MM.1S (cell line): ENCODE measurements around the gene TBRG1.

ENCODE experiments used
- DNase-seq: peaks from one replicate; pipeline ENCODE4 v3.0.0-alpha.2; 2015
- H2AFZ ChIP-seq: fragments of 300-600 bp; sonication (generic); 2 replicates; pipeline ENCODE4 v1.6.0; 2016; ENCODE audit warnings: antibody characterized with exemption, low read length
- H3F3A ChIP-seq: fragments of 300-600 bp; sonication (generic); 2 replicates; pipeline ENCODE4 v1.6.1; 2016; ENCODE audit warnings: mild to moderate bottlenecking, antibody characterized with exemption, low read length, moderate library complexity, mixed read lengths; ENCODE audit not compliant: insufficient read depth
- H3K27ac ChIP-seq: fragments of 300-600 bp; sonication (generic); 2 replicates; pipeline ENCODE4 v1.5.1; 2016; ENCODE audit warnings: mild to moderate bottlenecking, low read length
- H3K27me3 ChIP-seq: fragments of 300-600 bp; sonication (generic); replicated peaks from 2 replicates; pipeline ENCODE4 v1.6.0; 2016; ENCODE audit warnings: low read length; ENCODE audit not compliant: insufficient read depth
- H3K36me3 ChIP-seq: fragments of 300-600 bp; sonication (generic); replicated peaks from 2 replicates; pipeline ENCODE4 v1.6.1; 2016; ENCODE audit warnings: mild to moderate bottlenecking, low read length, mixed read lengths; ENCODE audit not compliant: insufficient read depth
- H3K4me1 ChIP-seq: fragments of 300-600 bp; sonication (generic); 2 replicates; pipeline ENCODE4 v1.6.1; 2016; ENCODE audit warnings: low read length, mixed read lengths
- H3K4me2 ChIP-seq: fragments of 300-600 bp; sonication (generic); 2 replicates; pipeline ENCODE4 v1.6.0; 2016; ENCODE audit warnings: low read depth, low read length
- H3K4me3 ChIP-seq: fragments of 300-600 bp; sonication (generic); 2 replicates; pipeline ENCODE4 v1.5.1; 2016; ENCODE audit warnings: low read length, mixed read lengths
- H3K79me2 ChIP-seq: fragments of 300-600 bp; sonication (generic); 2 replicates; pipeline ENCODE4 v1.6.1; 2016; ENCODE audit warnings: mixed run types, low read length, mixed read lengths
- H3K9ac ChIP-seq: fragments of 300-600 bp; sonication (generic); 2 replicates; pipeline ENCODE4 v1.6.1; 2016; ENCODE audit warnings: low read length, mixed read lengths
- H3K9me2 ChIP-seq: fragments of 300-600 bp; sonication (generic); replicated peaks from 2 replicates; pipeline ENCODE4 v1.6.1; 2016; ENCODE audit warnings: mild to moderate bottlenecking, low read length, mixed read lengths; ENCODE audit not compliant: insufficient read depth
- H3K9me3 ChIP-seq: fragments of 300-600 bp; sonication (generic); replicated peaks from 2 replicates; pipeline ENCODE4 v1.6.1; 2016; ENCODE audit warnings: mild to moderate bottlenecking, low read length, mixed read lengths; ENCODE audit not compliant: insufficient read depth
- H4K20me1 ChIP-seq: fragments of 300-600 bp; sonication (generic); 2 replicates; pipeline ENCODE4 v1.6.1; 2016; ENCODE audit warnings: mild to moderate bottlenecking, low read length, moderate library complexity, mixed read lengths; ENCODE audit not compliant: insufficient read depth
- CTCF ChIP-seq: fragments of 300-600 bp; sonication (generic); IDR thresholded peaks from 2 replicates; pipeline ENCODE4 v1.5.1; 2016; ENCODE audit warnings: antibody characterized with exemption, low read length, mixed read lengths
- EZH2 ChIP-seq: fragments of 300-600 bp; sonication (generic); optimal IDR thresholded peaks from 2 replicates; pipeline ENCODE3; 2017; ENCODE audit warnings: low read depth, mild to moderate bottlenecking, antibody characterized with exemption, low read length, mixed read lengths
- EZH2phosphoT487 ChIP-seq: fragments of 300-600 bp; sonication (generic); IDR thresholded peaks from 2 replicates; pipeline ENCODE4 v1.6.1; 2018; ENCODE audit warnings: antibody characterized with exemption, low read length

Gene TBRG1

GRCh38 chr11:124595302-124595701, 27.4 kb upstream of the TBRG1 start:
- TF ChIP-seq EZH2 (no peak), EZH2phosphoT487 (no peak), CTCF (no peak)
- Histone ChIP-seq H3K9ac (no peak overlapping the region), H3K4me1 (no peaks in the 10 kb centered on the region), H3K9me2 (no peaks in the 10 kb centered on the region), H3K27ac (no peak overlapping the region), H3K27me3 (no peaks in the 10 kb centered on the region), H3K36me3 (no peaks in the 10 kb centered on the region), H4K20me1 (no peaks in the 10 kb centered on the region), H3F3A (no peaks in the 10 kb centered on the region), H3K79me2 (no peaks in the 10 kb centered on the region), H3K4me3 (no peak overlapping the region), H3K9me3 (no peaks in the 10 kb centered on the region), H2AFZ (no peak overlapping the region), H3K4me2 (no peak overlapping the region)
- no peak for DNase-seq

- Histone ChIP-seq H3K36me3 (no peaks in the 10 kb centered on the region), H3K4me2 (no peak overlapping the region), H3K4me1 (no peaks in the 10 kb centered on the region), H4K20me1 (no peaks in the 10 kb centered on the region), H3K27me3 (no peaks in the 10 kb centered on the region), H3K79me2 (no peaks in the 10 kb centered on the region), H3K4me3 (no peak overlapping the region), H2AFZ (no peak overlapping the region), H3K9me2 (no peaks in the 10 kb centered on the region), H3F3A (no peaks in the 10 kb centered on the region), H3K9me3 (no peaks in the 10 kb centered on the region), H3K9ac (no peak overlapping the region), H3K27ac (no peak overlapping the region)
- DNase-seq: no peak
- TF ChIP-seq EZH2 (no peak), EZH2phosphoT487 (no peak), CTCF (no peak)
Observed at GRCh38 chr11:124597626-124598025, 25.0 kb upstream of the TBRG1 start.

- H3F3A ChIP-seq: no peaks in the 10 kb centered on the region
- no peak for TF ChIP-seq EZH2phosphoT487
- TF ChIP-seq EZH2: no peak
- TF ChIP-seq CTCF: no peak
Observed at GRCh38 chr11:124600621-124601320, 21.9 kb upstream of the TBRG1 start.

More at GRCh38 chr11:124600621-124601320, 21.9 kb upstream of the TBRG1 start:
- H4K20me1 ChIP-seq: no peaks in the 10 kb centered on the region
- H3K27me3 ChIP-seq: no peaks in the 10 kb centered on the region
- H3K4me1 ChIP-seq: no peaks in the 10 kb centered on the region
- no peak overlapping the region for H3K4me3 ChIP-seq
- no peaks in the 10 kb centered on the region for H3K36me3 ChIP-seq
- no peak overlapping the region for H3K4me2 ChIP-seq
- no peaks in the 10 kb centered on the region for H3K79me2 ChIP-seq
- no peak overlapping the region for H3K27ac ChIP-seq
- H2AFZ ChIP-seq: no peak overlapping the region
- H3K9me3 ChIP-seq: no peaks in the 10 kb centered on the region
- H3K9ac ChIP-seq: no peak overlapping the region
- no peak for DNase-seq
- H3K9me2 ChIP-seq: no peaks in the 10 kb centered on the region
